Caco-2 (cell line): ENCODE results near the gene WDR48. TPM values are rescaled to one million over a fixed set of nuclear protein-coding genes. Genes with fewer than 3 reads are reported as not detected.

Experiments used
- BruUV-seq: library from RNA; stranded (reverse); fragments of 400-500 nt; replicated peaks from 2 replicates; lab custom pipeline; 2021; lab: Mats Ljungman, UMichigan
- CTCF ChIA-PET: fragments of 300-600 bp; sonication (Branson Sonifier 250); formaldehyde crosslinking; loops from one replicate; lab custom pipeline; 2022; ENCODE audit warnings: antibody characterized with exemption; lab: Charles Lee
- POLR2A ChIA-PET: fragments of 300-600 bp; sonication (Branson Sonifier 250); formaldehyde crosslinking; loops from one replicate; lab custom pipeline; 2022; ENCODE audit warnings: antibody characterized with exemption; lab: Charles Lee
- DNase-seq, 2 experiments: peaks; one replicate each; pipeline versions ENCODE4 v3.0.0 to v3.0.0-alpha.2; 2020 to 2022
- H3K27me3 ChIP-seq: replicated peaks from 2 replicates; pipeline ENCODE4 v1.6.0; 2011; ENCODE audit warnings: low read length; ENCODE audit not compliant: control insufficient read depth, insufficient read depth
- H3K36me3 ChIP-seq: 2 replicates; pipeline ENCODE4 v1.5.1; 2011; ENCODE audit warnings: low read length; ENCODE audit not compliant: control insufficient read depth, insufficient read depth
- H3K4me1 ChIP-seq: fragments of 250-450 bp; sonication (Bioruptor Pico); 2 replicates; pipeline ENCODE4 v1.5.1; 2020; ENCODE audit warnings: mild to moderate bottlenecking
- H3K4me3 ChIP-seq: 2 replicates; pipeline ENCODE4 v1.5.1; 2011; ENCODE audit warnings: low read depth, mild to moderate bottlenecking, control low read depth, low read length
- H3K9me3 ChIP-seq: fragments of 250-450 bp; sonication (Bioruptor Pico); 2 replicates; pipeline ENCODE4 v1.5.1; 2020; ENCODE audit warnings: mild to moderate bottlenecking, moderate library complexity
- H3K27ac Mint-ChIP-seq: one replicate; pipeline ENCODE4 v1.8.0; 2022; ENCODE audit warnings: mixed read lengths; ENCODE audit not compliant: unreplicated experiment
- H3K27me3 Mint-ChIP-seq: one replicate; pipeline ENCODE4 v1.8.0; 2022; ENCODE audit warnings: mixed read lengths; ENCODE audit not compliant: insufficient read depth, unreplicated experiment
- H3K36me3 Mint-ChIP-seq: one replicate; pipeline ENCODE4 v1.8.0; 2022; ENCODE audit warnings: mild to moderate bottlenecking, mixed read lengths; ENCODE audit not compliant: insufficient read depth, unreplicated experiment
- H3K4me1 Mint-ChIP-seq: one replicate; pipeline ENCODE4 v1.8.0; 2022; ENCODE audit warnings: low read depth, mixed read lengths; ENCODE audit not compliant: unreplicated experiment
- H3K4me3 Mint-ChIP-seq: one replicate; pipeline ENCODE4 v1.8.0; 2022; ENCODE audit warnings: mild to moderate bottlenecking, moderate library complexity, mixed read lengths; ENCODE audit not compliant: unreplicated experiment
- H3K9me3 Mint-ChIP-seq: one replicate; pipeline ENCODE4 v1.8.0; 2022; ENCODE audit warnings: mixed read lengths; ENCODE audit not compliant: unreplicated experiment
- CTCF ChIP-seq, 2 experiments: fragments of 200-600 bp in 1 of 2; IDR thresholded peaks; 1 replicate in 1 of 2; 2 replicates in 1 of 2; pipeline versions ENCODE4 v1.5.1 to v1.8.0; 2011 to 2022; ENCODE audit warnings: antibody characterized with exemption in 1 of 2, control low read depth in 1 of 2, inconsistent platforms in 1 of 2, low read depth in 1 of 2, low read length in 1 of 2, mild to moderate bottlenecking in 1 of 2, moderate library complexity in 1 of 2; ENCODE audit not compliant: insufficient read depth in 1 of 2, severe bottlenecking in 1 of 2, unreplicated experiment in 1 of 2
- intact Hi-C: fragments of 100-400 bp; cut with micrococcal nuclease; formaldehyde crosslinking; loops from one replicate; pipeline ENCODE4 v1.10.0; 2022; ENCODE audit not compliant: unreplicated experiment
- total RNA-seq: library from RNA; stranded (reverse); gene quantifications from 2 replicates; pipeline ENCODE4 v1.2.3, GENCODE V29; 2022

Gene WDR48
- total RNA-seq, 1 experiment from 2014 or later = 27.6 TPM

- Mint-ChIP-seq H3K4me3 (no peak overlapping the region), H3K27me3 (no peaks in the 10 kb centered on the region), H3K27ac (peak overlapping the region; percentile 35), H3K9me3 (no peaks in the 10 kb centered on the region), H3K4me1 (peaks cover 15% of the 10 kb centered on the region), H3K36me3 (peaks cover 45% of the 10 kb centered on the region)
- ChIA-PET CTCF (no interaction called here), POLR2A (no interaction called here)
- peaks cover 2% of the 10 kb centered on the region for H3K36me3 ChIP-seq
- no peaks in the 10 kb centered on the region for H3K27me3 ChIP-seq
- peaks cover 11% of the 10 kb centered on the region for H3K4me1 ChIP-seq
- no peak overlapping the region for H3K4me3 ChIP-seq
- no peak for TF ChIP-seq CTCF (IDR thresholded peaks at IDR 0.05; ENCODE audit: insufficient read depth in 1 of 2, low read depth in 1 of 2, low read length in 1 of 2, severe bottlenecking in 1 of 2, unreplicated experiment in 1 of 2)
- BruUV-seq = no TSS peak
- DNase-seq = no peak
- no peaks in the 10 kb centered on the region for H3K9me3 ChIP-seq
- intact Hi-C loops = no loop called here
Observed at GRCh38 chr3:39140341-39140971, 88.6 kb downstream of the WDR48 start.

DNA sequence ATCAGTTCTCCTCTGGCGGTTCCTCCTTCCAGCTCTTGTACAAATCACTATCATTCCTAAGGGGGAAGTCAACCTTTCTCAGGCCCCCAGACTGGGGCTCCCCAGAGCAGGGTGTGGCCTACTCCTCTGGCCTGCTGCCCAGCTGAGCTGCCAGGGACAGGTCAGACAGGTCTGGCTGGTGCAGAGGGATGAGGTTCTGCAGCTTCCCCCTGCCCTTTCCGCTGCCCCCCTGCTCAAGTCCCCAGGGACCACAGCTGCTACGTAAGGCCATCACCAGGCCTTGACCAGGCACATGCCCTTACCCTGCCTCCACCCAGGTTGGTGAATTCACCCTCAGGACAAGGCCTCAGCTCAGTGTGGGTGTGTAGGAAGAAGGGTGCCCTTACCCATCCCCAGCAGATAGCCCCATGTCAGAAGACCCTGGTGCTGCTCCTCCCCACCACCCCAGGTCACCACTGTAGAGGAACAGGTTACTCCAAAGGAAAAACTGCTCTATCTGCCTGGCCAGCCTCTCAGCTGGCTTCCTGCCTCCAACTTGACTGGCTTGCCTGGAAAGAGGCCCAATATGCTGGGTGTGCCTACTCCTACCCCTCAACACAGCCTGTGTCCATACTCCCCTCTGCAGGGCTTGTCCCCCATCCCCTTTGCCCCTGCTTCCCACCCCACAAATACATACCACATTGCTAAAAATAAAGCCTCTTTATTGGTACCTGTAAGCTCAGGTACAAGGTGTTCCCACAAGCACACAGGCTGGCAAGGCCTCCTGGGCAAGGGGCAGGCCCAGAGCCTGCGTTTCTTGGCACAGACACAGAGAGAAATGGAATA is 89.6 kb downstream of the WDR48 start:
- H3K4me3 Mint-ChIP-seq = no peak overlapping the region
- no peaks in the 10 kb centered on the region for H3K9me3 Mint-ChIP-seq
- Histone ChIP-seq H3K9me3 (no peaks in the 10 kb centered on the region), H3K27me3 (no peaks in the 10 kb centered on the region), H3K36me3 (peaks cover 2% of the 10 kb centered on the region), H3K4me3 (no peak overlapping the region), H3K4me1 (peaks cover 11% of the 10 kb centered on the region)
- ChIA-PET CTCF (no interaction called here), POLR2A (no interaction called here)
- DNase-seq = peak in 1 of 2 experiments; percentile 46
- no peak for TF ChIP-seq CTCF (IDR thresholded peaks at IDR 0.05; ENCODE audit: insufficient read depth in 1 of 2, low read depth in 1 of 2, low read length in 1 of 2, severe bottlenecking in 1 of 2, unreplicated experiment in 1 of 2)
- H3K36me3 Mint-ChIP-seq = peaks cover 52% of the 10 kb centered on the region
- H3K4me1 Mint-ChIP-seq = peaks cover 18% of the 10 kb centered on the region
- H3K27me3 Mint-ChIP-seq = no peaks in the 10 kb centered on the region
- BruUV-seq = no TSS peak
- intact Hi-C loops = no loop called here
- H3K27ac Mint-ChIP-seq = peak overlapping the region; percentile 35

GRCh38 chr3:39142067-39142466 is 90.3 kb downstream of the WDR48 start:
- CTCF ChIA-PET = no interaction called here
- H3K4me1 Mint-ChIP-seq = peaks cover 24% of the 10 kb centered on the region
- H3K4me3 Mint-ChIP-seq = no peak overlapping the region
- POLR2A ChIA-PET = no interaction called here
- Histone ChIP-seq H3K27me3 (no peaks in the 10 kb centered on the region), H3K4me3 (no peak overlapping the region), H3K36me3 (peaks cover 2% of the 10 kb centered on the region), H3K9me3 (no peaks in the 10 kb centered on the region), H3K4me1 (peaks cover 18% of the 10 kb centered on the region)
- no peaks in the 10 kb centered on the region for H3K9me3 Mint-ChIP-seq
- intact Hi-C loops = no loop called here
- H3K27ac Mint-ChIP-seq = no peak overlapping the region
- H3K27me3 Mint-ChIP-seq = no peaks in the 10 kb centered on the region
- no TSS peak for BruUV-seq
- DNase-seq = no peak
- H3K36me3 Mint-ChIP-seq = peaks cover 59% of the 10 kb centered on the region
- TF ChIP-seq CTCF (IDR thresholded peaks at IDR 0.05; ENCODE audit: insufficient read depth in 1 of 2, low read depth in 1 of 2, low read length in 1 of 2, severe bottlenecking in 1 of 2, unreplicated experiment in 1 of 2) = no peak
